ENCODE results near the gene CST9L. TPM values are rescaled to one million over a fixed set of nuclear protein-coding genes. Genes with fewer than 3 reads are reported as not detected.

The CST9L gene
- total RNA-seq, 1 donor from 2014 or later = not detected

DNA sequence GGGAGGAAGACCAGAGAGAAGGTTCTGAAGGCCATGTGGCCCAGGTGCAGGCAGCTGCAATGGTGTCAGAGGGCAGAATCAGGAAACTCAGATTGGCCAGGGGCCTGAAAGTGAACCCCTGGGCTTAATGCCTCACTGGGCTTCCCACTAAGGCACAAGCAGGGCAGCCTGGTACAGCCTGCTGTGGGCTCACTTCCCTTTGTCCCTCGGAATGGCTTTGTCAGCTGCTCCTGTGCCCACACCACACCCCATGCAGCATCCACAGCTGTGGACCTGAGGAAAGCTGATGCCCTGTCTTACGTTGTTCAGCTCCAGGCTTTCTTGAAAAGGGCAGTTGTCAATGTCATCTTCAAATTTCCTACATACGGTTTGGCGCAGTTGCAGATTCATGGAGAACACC lies 35.0 kb upstream of the CST9L start:
- DNase-seq (no peak), ATAC-seq (no peak)
- no peak overlapping the region for H3K4me3 ChIP-seq
- H3K4me1 ChIP-seq = no peaks in the 10 kb centered on the region
- H3K9me3 ChIP-seq = no peaks in the 10 kb centered on the region
- H3K36me3 ChIP-seq = no peaks in the 10 kb centered on the region
- no peak overlapping the region for H3K27ac ChIP-seq
- no peaks in the 10 kb centered on the region for H3K27me3 ChIP-seq (ENCODE audit: low read depth)
- TF ChIP-seq, protein P1, sequence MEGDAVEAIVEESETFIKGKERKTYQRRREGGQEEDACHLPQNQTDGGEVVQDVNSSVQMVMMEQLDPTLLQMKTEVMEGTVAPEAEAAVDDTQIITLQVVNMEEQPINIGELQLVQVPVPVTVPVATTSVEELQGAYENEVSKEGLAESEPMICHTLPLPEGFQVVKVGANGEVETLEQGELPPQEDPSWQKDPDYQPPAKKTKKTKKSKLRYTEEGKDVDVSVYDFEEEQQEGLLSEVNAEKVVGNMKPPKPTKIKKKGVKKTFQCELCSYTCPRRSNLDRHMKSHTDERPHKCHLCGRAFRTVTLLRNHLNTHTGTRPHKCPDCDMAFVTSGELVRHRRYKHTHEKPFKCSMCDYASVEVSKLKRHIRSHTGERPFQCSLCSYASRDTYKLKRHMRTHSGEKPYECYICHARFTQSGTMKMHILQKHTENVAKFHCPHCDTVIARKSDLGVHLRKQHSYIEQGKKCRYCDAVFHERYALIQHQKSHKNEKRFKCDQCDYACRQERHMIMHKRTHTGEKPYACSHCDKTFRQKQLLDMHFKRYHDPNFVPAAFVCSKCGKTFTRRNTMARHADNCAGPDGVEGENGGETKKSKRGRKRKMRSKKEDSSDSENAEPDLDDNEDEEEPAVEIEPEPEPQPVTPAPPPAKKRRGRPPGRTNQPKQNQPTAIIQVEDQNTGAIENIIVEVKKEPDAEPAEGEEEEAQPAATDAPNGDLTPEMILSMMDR (IDR thresholded peaks at IDR 0.05) = no peak
- intact Hi-C loops (cut with DNase I) = no loop called here

DNA sequence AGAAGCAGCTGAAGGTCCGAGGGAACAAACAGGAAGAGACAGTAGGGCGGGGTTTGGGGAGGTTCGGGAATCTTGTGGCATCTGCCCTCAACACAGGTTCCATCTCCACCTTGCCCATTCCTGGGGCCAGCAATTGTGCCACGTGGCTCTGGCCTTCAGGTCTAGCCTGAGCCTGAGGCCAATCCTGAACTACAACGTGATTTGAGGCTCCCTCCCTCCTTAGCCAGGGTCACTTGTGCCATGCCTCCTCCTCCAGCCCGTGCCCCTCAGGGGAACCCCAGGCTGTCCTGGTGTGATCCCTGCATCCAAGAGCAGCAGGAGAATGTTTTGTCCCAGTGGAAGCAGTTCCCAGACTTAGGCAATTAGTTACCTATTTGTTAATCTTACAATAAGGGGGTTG lies 34.4 kb upstream of the CST9L start:
- no peaks in the 10 kb centered on the region for H3K27me3 ChIP-seq (ENCODE audit: low read depth)
- DNase-seq = no peak
- H3K9me3 ChIP-seq = no peaks in the 10 kb centered on the region
- no peak overlapping the region for H3K4me3 ChIP-seq
- no peaks in the 10 kb centered on the region for H3K4me1 ChIP-seq
- no peaks in the 10 kb centered on the region for H3K36me3 ChIP-seq
- ATAC-seq = no peak
- H3K27ac ChIP-seq = no peak overlapping the region
- TF ChIP-seq, protein P1 (IDR thresholded peaks at IDR 0.05) = no peak
- intact Hi-C loops (cut with DNase I) = no loop called here

DNA sequence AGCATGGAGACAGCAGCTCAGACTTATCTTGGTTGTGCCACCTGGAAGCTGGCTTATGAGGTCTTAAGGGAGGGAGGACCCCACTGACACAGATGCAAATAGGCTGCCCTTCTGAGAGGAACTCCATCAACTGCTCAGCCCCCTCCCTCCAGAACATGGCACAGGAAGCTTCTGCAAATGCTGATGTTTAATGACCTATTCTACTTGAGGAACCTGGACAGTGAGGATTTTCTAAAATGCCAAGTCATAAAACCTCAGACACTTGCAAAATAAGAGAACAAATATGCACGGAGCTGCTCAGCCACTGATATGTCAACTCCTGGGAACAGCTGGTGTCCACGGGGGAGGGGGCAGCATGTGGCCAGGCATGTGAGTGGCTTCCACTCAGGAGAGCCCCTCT lies 34.0 kb upstream of the CST9L start:
- no peaks in the 10 kb centered on the region for H3K4me1 ChIP-seq
- no peak overlapping the region for H3K27ac ChIP-seq
- no peaks in the 10 kb centered on the region for H3K36me3 ChIP-seq
- intact Hi-C loops (cut with DNase I) = no loop called here
- H3K27me3 ChIP-seq (ENCODE audit: low read depth) = no peaks in the 10 kb centered on the region
- DNase-seq (no peak), ATAC-seq (no peak)
- no peak overlapping the region for H3K4me3 ChIP-seq
- no peaks in the 10 kb centered on the region for H3K9me3 ChIP-seq
- TF ChIP-seq, protein P1 (IDR thresholded peaks at IDR 0.05) = no peak

DNA sequence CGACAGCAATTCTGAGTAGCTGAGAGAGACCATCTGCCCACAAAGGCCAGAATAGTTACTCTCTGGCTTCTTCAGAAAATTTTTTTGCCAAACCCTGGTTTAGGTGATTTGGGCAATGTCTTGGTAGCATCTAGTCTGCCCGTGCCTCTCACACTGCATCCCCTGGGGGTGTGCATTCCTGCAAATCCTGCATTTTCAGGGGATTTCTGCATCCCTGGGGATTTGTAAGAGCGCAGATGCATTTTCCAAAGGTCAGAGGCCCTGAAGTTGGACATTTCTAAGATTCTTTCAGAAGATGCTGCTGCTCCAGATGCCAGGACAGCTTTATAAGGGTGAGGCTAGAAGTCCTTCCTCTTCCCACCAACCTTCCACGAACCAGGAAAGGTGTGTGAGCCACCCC lies 33.4 kb upstream of the CST9L start:
- no peaks in the 10 kb centered on the region for H3K9me3 ChIP-seq
- H3K27me3 ChIP-seq (ENCODE audit: low read depth) = no peaks in the 10 kb centered on the region
- no peaks in the 10 kb centered on the region for H3K36me3 ChIP-seq
- H3K27ac ChIP-seq = no peak overlapping the region
- ATAC-seq (no peak), DNase-seq (no peak)
- H3K4me1 ChIP-seq = no peaks in the 10 kb centered on the region
- no peak overlapping the region for H3K4me3 ChIP-seq
- intact Hi-C loops (cut with DNase I) = no loop called here
- TF ChIP-seq, protein P1 (IDR thresholded peaks at IDR 0.05) = no peak

DNA sequence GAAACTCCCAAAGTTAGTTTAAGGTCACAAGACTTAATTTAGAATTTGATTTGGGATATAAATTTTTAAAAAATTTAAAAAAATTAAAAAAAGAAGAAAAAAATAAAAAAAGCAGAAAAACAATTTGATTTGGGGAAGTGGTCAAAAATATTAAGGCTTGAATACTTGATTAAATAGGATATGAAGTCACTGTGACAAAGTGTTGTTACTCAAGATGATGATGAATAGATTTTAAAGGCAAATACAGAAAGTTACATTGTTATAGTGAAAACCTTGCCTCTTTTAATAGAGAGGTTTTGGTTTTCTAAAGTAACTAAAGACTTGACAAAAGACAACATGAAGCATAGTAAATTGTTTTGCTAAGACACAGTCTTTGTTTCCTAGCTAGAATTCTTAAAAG lies 30.2 kb upstream of the CST9L start:
- no peak for DNase-seq
- H3K36me3 ChIP-seq = no peaks in the 10 kb centered on the region
- H3K4me3 ChIP-seq = no peak overlapping the region
- H3K27me3 ChIP-seq (ENCODE audit: low read depth) = no peaks in the 10 kb centered on the region
- H3K4me1 ChIP-seq = no peaks in the 10 kb centered on the region
- intact Hi-C loops (cut with DNase I) = no loop called here
- no peak for ATAC-seq
- TF ChIP-seq, protein P1 (IDR thresholded peaks at IDR 0.05) = no peak
- no peaks in the 10 kb centered on the region for H3K9me3 ChIP-seq
- H3K27ac ChIP-seq = no peak overlapping the region

Data from lower lobe of right lung (tissue), 2 donors.